Measurements from ENCODE around the gene CYTH4. TPM values are rescaled to one million over a fixed set of nuclear protein-coding genes. Genes with fewer than 3 reads are reported as not detected.

CYTH4 gene
- total RNA-seq, 2 experiments from 2014 or later: 16.6 to 17.3 TPM

DNA sequence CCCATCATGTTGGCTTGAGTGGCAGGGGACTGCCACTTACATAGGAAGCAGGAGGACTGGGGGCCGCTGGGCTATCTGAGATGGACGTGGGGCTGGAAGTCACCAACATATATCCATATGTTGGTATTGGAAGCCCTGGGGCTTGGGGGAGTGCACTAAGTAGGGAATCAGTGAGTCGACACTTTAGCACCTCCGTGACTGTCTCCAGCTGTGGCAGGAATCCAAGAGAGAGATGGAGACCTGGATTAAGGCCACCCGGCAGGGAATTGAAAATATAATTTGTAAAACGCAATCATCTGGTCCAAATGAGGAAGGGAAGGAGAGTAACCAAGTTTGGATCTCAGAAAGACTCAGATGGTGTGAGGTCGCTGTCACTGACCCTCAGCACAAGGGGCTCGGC is 76.6 kb downstream of the CYTH4 start:
- H3K4me1 Mint-ChIP-seq: peaks cover 3% of the 10 kb centered on the region
- no peaks in the 10 kb centered on the region for H3K36me3 Mint-ChIP-seq
- no peak overlapping the region for H3K27ac Mint-ChIP-seq
- no peak overlapping the region for H3K4me3 Mint-ChIP-seq
- no peaks in the 10 kb centered on the region for H3K27me3 Mint-ChIP-seq
- DNase-seq: no peak
- H3K9me3 Mint-ChIP-seq: no peaks in the 10 kb centered on the region

GRCh38 chr22:37362621-37363020 is 80.3 kb downstream of the CYTH4 start:
- Mint-ChIP-seq H3K4me3 (no peak overlapping the region), H3K27ac (no peak overlapping the region), H3K36me3 (no peaks in the 10 kb centered on the region), H3K4me1 (peaks cover 3% of the 10 kb centered on the region), H3K27me3 (no peaks in the 10 kb centered on the region), H3K9me3 (no peaks in the 10 kb centered on the region)
- DNase-seq: no peak

DNA sequence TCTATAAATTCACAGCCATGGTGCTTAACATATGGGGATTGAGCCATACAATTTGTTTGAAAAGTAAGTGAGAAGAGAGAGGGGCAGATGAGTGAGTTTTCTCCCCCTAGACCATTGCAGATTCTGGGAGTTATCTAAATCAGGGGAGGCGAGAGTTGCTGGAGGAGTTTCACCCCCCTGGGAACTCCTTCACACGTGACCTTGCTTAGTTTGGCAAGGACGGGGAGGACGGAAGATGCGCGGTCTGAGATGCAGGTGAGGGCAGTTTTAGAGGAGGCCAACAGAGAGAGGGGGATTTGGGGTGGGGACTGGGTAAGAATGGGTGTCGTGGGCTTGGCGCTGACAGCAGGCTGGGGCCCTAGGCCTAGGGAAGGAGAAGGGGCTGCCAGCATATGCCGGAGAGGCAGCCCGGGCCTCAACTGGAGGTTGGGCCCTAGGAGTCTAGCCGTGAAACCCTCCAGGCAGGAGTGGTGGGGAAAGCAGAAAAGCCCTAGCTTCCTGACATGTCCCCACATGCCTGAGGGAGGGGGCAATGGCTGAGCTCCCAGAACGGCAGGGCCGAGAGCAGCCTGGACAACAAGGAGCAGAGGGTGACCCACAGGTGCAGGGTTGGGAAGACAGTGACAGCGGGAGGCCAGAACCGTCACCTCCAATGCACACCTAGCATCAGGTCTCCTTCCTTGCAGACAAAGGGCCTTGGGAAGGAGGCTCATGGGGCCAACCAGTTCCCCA is 81.1 kb downstream of the CYTH4 start:
- DNase-seq: no peak
- Mint-ChIP-seq H3K27ac (no peak overlapping the region), H3K9me3 (no peaks in the 10 kb centered on the region), H3K4me3 (no peak overlapping the region), H3K27me3 (no peaks in the 10 kb centered on the region), H3K4me1 (peaks cover 3% of the 10 kb centered on the region), H3K36me3 (no peaks in the 10 kb centered on the region)

Other genes starting within 250 kb of the CYTH4 start
- 10 to 100 TPM; 22.9 to 25.4 TPM for gene KCTD17, start 230.8 kb upstream of the CYTH4 start, total RNA-seq
- 1 to 10 TPM; 1.8 to 2.0 TPM for gene TMPRSS6, start 172.8 kb upstream of the CYTH4 start, total RNA-seq
- gene IL2RB, start 132.6 kb upstream of the CYTH4 start, total RNA-seq: 100 to 1,000 TPM; 148 to 149 TPM
- gene C1QTNF6, start 94.3 kb upstream of the CYTH4 start, total RNA-seq: 1 to 10 TPM; 2.7 to 3.2 TPM
- 1 to 10 TPM; 7.1 to 7.4 TPM for gene SSTR3, start 70.0 kb upstream of the CYTH4 start, total RNA-seq
- 100 to 1,000 TPM; 518 to 528 TPM for gene RAC2, start 38.2 kb upstream of the CYTH4 start, total RNA-seq
- gene ELFN2, start 145.0 kb downstream of the CYTH4 start, total RNA-seq: under 1 TPM; 0.06 to 0.20 TPM
- 100 to 1,000 TPM; 193 to 204 TPM for gene MFNG, start 203.9 kb downstream of the CYTH4 start, total RNA-seq
- gene CARD10, start 236.9 kb downstream of the CYTH4 start, total RNA-seq: under 1 TPM; 0.06 to 0.14 TPM